COLO829 (cell line): ENCODE data around the gene SYT2.
"Not testable (repeated sequence)": the region's sequence is repeated elsewhere in the genome, so short reads cannot be mapped to it uniquely, and the experiment has no call there.

Source experiments
- DNase-seq: peaks from one replicate; pipeline ENCODE4 v3.0.0; 2012; ENCODE audit warnings: low spot score

The SYT2 gene

GRCh38 chr1:202642619-202643291 is 67.5 kb downstream of the SYT2 start:
- no peak for DNase-seq

GRCh38 chr1:202642212-202642611 is 68.0 kb downstream of the SYT2 start:
- no peak for DNase-seq

GRCh38 chr1:202639500-202639899 is 70.8 kb downstream of the SYT2 start:
- DNase-seq, result no peak

GRCh38 chr1:202638701-202639305 is 71.5 kb downstream of the SYT2 start:
- not testable (repeated sequence) for DNase-seq

GRCh38 chr1:202638019-202638700 is 72.1 kb downstream of the SYT2 start:
- no peak for DNase-seq

- DNase-seq, result not testable (repeated sequence)
Observed at GRCh38 chr1:202637321-202638018, 72.8 kb downstream of the SYT2 start.

GRCh38 chr1:202636171-202636570 is 74.1 kb downstream of the SYT2 start:
- DNase-seq, result not testable (repeated sequence)

GRCh38 chr1:202632241-202632640 is 78.0 kb downstream of the SYT2 start:
- DNase-seq, result no peak

GRCh38 chr1:202631076-202631923 is 79.0 kb downstream of the SYT2 start:
- DNase-seq, result no peak

- no peak for DNase-seq
Observed at GRCh38 chr1:202630541-202630940, 79.7 kb downstream of the SYT2 start.

GRCh38 chr1:202630096-202630495 is 80.2 kb downstream of the SYT2 start:
- DNase-seq, result not testable (repeated sequence)

GRCh38 chr1:202629257-202629811 is 80.9 kb downstream of the SYT2 start:
- DNase-seq, result not testable (repeated sequence)

- no peak for DNase-seq
Observed at GRCh38 chr1:202628646-202629215, 81.5 kb downstream of the SYT2 start.

GRCh38 chr1:202627841-202628565 is 82.3 kb downstream of the SYT2 start:
- no peak for DNase-seq

GRCh38 chr1:202627036-202627435 is 83.2 kb downstream of the SYT2 start:
- DNase-seq, result not testable (repeated sequence)

- peak; percentile 74 for DNase-seq
Observed at GRCh38 chr1:202625416-202626360, 84.6 kb downstream of the SYT2 start.

- DNase-seq, result no peak
Observed at GRCh38 chr1:202624781-202625108, 85.5 kb downstream of the SYT2 start.

- no peak for DNase-seq
Observed at GRCh38 chr1:202624088-202624780, 86.0 kb downstream of the SYT2 start.

GRCh38 chr1:202623476-202623875 is 86.8 kb downstream of the SYT2 start:
- DNase-seq, result not testable (repeated sequence)
